GM23248 (cell line): Measurements from ENCODE around the gene SPAAR. TPM values are rescaled to one million over a fixed set of nuclear protein-coding genes. Genes with fewer than 3 reads are reported as not detected.

Experiments
- DNase-seq: peaks from one replicate; pipeline ENCODE4 v3.0.0-alpha.2; 2015
- H2AFZ ChIP-seq: fragments of 200-600 bp; sonication (generic); 2 replicates; pipeline ENCODE4 v1.6.1; 2016; ENCODE audit warnings: antibody characterized with exemption
- H3F3A ChIP-seq: fragments of 200-600 bp; sonication (generic); 2 replicates; pipeline ENCODE4 v1.6.1; 2016; ENCODE audit warnings: mild to moderate bottlenecking, antibody characterized with exemption, mixed run types; ENCODE audit not compliant: insufficient read depth
- H3K27ac ChIP-seq: fragments of 200-600 bp; sonication (generic); 2 replicates; pipeline ENCODE4 v1.5.1; 2016; ENCODE audit warnings: mild to moderate bottlenecking
- H3K27me3 ChIP-seq: fragments of 200-600 bp; sonication (generic); replicated peaks from 2 replicates; pipeline ENCODE4 v1.6.1; 2016; ENCODE audit warnings: mild to moderate bottlenecking; ENCODE audit not compliant: insufficient read depth
- H3K36me3 ChIP-seq: fragments of 200-600 bp; sonication (generic); 2 replicates; pipeline ENCODE4 v1.6.1; 2016; ENCODE audit warnings: low read depth, mild to moderate bottlenecking
- H3K4me1 ChIP-seq: fragments of 200-600 bp; sonication (generic); 2 replicates; pipeline ENCODE4 v1.6.1; 2016; ENCODE audit warnings: mild to moderate bottlenecking; ENCODE audit not compliant: insufficient read depth
- H3K4me2 ChIP-seq: fragments of 200-600 bp; sonication (generic); one replicate; pipeline ENCODE4 v1.6.1; 2016; ENCODE audit warnings: mild to moderate bottlenecking; ENCODE audit not compliant: unreplicated experiment
- H3K4me3 ChIP-seq: fragments of 200-600 bp; sonication (generic); 2 replicates; pipeline ENCODE4 v1.5.1; 2016; ENCODE audit warnings: mild to moderate bottlenecking
- H3K79me2 ChIP-seq: fragments of 200-600 bp; sonication (generic); 2 replicates; pipeline ENCODE4 v1.6.1; 2016; ENCODE audit warnings: mild to moderate bottlenecking; ENCODE audit not compliant: insufficient read depth
- H3K9ac ChIP-seq: fragments of 200-600 bp; sonication (generic); 2 replicates; pipeline ENCODE4 v1.6.1; 2016; ENCODE audit warnings: mild to moderate bottlenecking
- H3K9me2 ChIP-seq: fragments of 200-600 bp; sonication (generic); 2 replicates; pipeline ENCODE4 v1.6.1; 2016; ENCODE audit warnings: mixed run types, mild to moderate bottlenecking, moderate library complexity; ENCODE audit not compliant: insufficient read depth
- H3K9me3 ChIP-seq: fragments of 200-600 bp; sonication (generic); one replicate; pipeline ENCODE4 v1.6.1; 2017; ENCODE audit warnings: low read depth
- H4K20me1 ChIP-seq: fragments of 200-600 bp; sonication (generic); 2 replicates; pipeline ENCODE4 v1.6.0; 2016; ENCODE audit not compliant: insufficient read depth
- EZH2 ChIP-seq: fragments of 200-600 bp; sonication (generic); IDR thresholded peaks from 2 replicates; pipeline ENCODE4 v1.6.1; 2018; ENCODE audit warnings: antibody characterized with exemption, mild to moderate bottlenecking; ENCODE audit not compliant: insufficient read depth, poor library complexity, severe bottlenecking
- EZH2phosphoT487 ChIP-seq: fragments of 200-600 bp; sonication (generic); IDR thresholded peaks from 2 replicates; pipeline ENCODE4 v1.6.1; 2018; ENCODE audit warnings: antibody characterized with exemption, moderate library complexity, mild to moderate bottlenecking, low read depth; ENCODE audit not compliant: insufficient read depth
- WGBS, 2 experiments: methylation state at CpG; one replicate each; pipeline ENCODE4 v1.1.6; 2015 to 2017; ENCODE audit warnings: low lambda C conversion rate in 2 of 2, low coverage in 1 of 2; ENCODE audit errors: missing lambda C conversion rate in 2 of 2; 5-methylcytosine and 5-hydroxymethylcytosine counted together
- in situ Hi-C: fragments of 300-500 bp; cut with MboI; formaldehyde crosslinking; loops from 2 replicates; pipeline ENCODE4 v1.15.0; 2020
- polyA plus RNA-seq: library from polyadenylated mRNA; unstranded; fragments of >200 nt; fragmentation: Nextera tagmentation; extraction: Ambion mirVana; gene quantifications from 2 replicates; pipeline ENCODE4 v1.2.1, GENCODE V29; 2016
- total RNA-seq: library from RNA; depleted of rRNA; stranded (reverse); fragments of >200 nt; shearing (Covaris generic); gene quantifications from 2 replicates; pipeline ENCODE4 v1.2.3, GENCODE V29; 2014

The SPAAR gene
- total and polyA plus RNA-seq, 2 experiments from 2014 or later, result 0.39 TPM; not detected in 1

DNA sequence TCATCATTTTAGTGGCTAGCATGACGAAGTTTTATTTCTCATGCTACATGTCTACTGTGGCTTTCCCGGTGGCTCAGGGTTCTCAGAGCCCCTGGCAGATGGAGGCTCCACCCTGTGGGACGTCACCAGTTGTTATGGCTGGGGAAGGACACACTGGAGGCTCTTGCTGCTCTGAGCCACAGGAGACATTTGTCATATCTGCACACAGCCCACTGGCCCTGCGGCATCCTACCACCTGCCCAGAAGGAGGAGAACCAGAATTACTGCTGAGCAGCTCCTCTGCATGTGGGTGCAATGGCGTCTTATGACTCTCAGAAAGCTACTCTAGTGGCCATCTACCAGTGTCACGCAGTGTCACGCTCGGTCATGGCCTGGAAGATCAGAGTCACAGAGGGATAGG lies 45.7 kb upstream of the SPAAR start:
- Histone ChIP-seq H3K9me3 (no peaks in the 10 kb centered on the region), H3K9me2 (no peaks in the 10 kb centered on the region), H3K4me2 (no peak overlapping the region), H3K4me3 (no peak overlapping the region), H3K4me1 (no peaks in the 10 kb centered on the region), H3K36me3 (no peaks in the 10 kb centered on the region), H3K27me3 (peaks cover 15% of the 10 kb centered on the region), H3K79me2 (no peaks in the 10 kb centered on the region), H3K9ac (no peak overlapping the region), H2AFZ (no peak overlapping the region), H3F3A (no peaks in the 10 kb centered on the region), H3K27ac (no peak overlapping the region), H4K20me1 (no peaks in the 10 kb centered on the region)
- in situ Hi-C loops, result no loop called here
- no peak for DNase-seq
- no peak for TF ChIP-seq EZH2phosphoT487
- TF ChIP-seq EZH2, result no peak
- WGBS, 2 experiments, result 57 to 62% methylated on average over 8 of the region's 8 CpGs

GRCh38 chr9:35864695-35865255 lies 44.5 kb upstream of the SPAAR start:
- Histone ChIP-seq H3K27ac (no peak overlapping the region), H3K4me1 (no peaks in the 10 kb centered on the region), H2AFZ (no peak overlapping the region), H4K20me1 (no peaks in the 10 kb centered on the region), H3K9me3 (no peaks in the 10 kb centered on the region), H3K9ac (no peak overlapping the region), H3K4me3 (no peak overlapping the region), H3F3A (no peaks in the 10 kb centered on the region), H3K79me2 (no peaks in the 10 kb centered on the region), H3K36me3 (no peaks in the 10 kb centered on the region), H3K4me2 (no peak overlapping the region), H3K9me2 (no peaks in the 10 kb centered on the region), H3K27me3 (peaks cover 15% of the 10 kb centered on the region)
- DNase-seq, result no peak
- TF ChIP-seq EZH2phosphoT487 (no peak), EZH2 (no peak)
- in situ Hi-C loops, result no loop called here
- WGBS, 2 experiments, result 79 to 88% methylated on average over 8 of the region's 8 CpGs

- no peak overlapping the region for H3K27ac ChIP-seq
- H3F3A ChIP-seq, result no peaks in the 10 kb centered on the region
- H3K9me3 ChIP-seq, result no peaks in the 10 kb centered on the region
- no peaks in the 10 kb centered on the region for H4K20me1 ChIP-seq
- H3K4me2 ChIP-seq, result no peak overlapping the region
- TF ChIP-seq EZH2, result no peak
- no peak for TF ChIP-seq EZH2phosphoT487
- no peaks in the 10 kb centered on the region for H3K4me1 ChIP-seq
- in situ Hi-C loops, result no loop called here
- no peaks in the 10 kb centered on the region for H3K36me3 ChIP-seq
- 0 out of 2 replicates have a peak, but pooled peaks cover 1% of the 10 kb centered on the region for H3K27me3 ChIP-seq
- no peak overlapping the region for H3K9ac ChIP-seq
- no peaks in the 10 kb centered on the region for H3K9me2 ChIP-seq
- no peak overlapping the region for H3K4me3 ChIP-seq
- H2AFZ ChIP-seq, result no peak overlapping the region
- 66 to 68% methylated on average over 4 of the region's 4 CpGs for WGBS, 2 experiments
- DNase-seq, result no peak
- no peaks in the 10 kb centered on the region for H3K79me2 ChIP-seq
These were observed 41.8 kb upstream of the SPAAR start for GRCh38 chr9:35867538-35867937.

GRCh38 chr9:35868933-35869332 lies 40.4 kb upstream of the SPAAR start:
- H3K36me3 ChIP-seq, result no peaks in the 10 kb centered on the region
- DNase-seq, result no peak
- no peak overlapping the region for H3K27ac ChIP-seq
- no peak overlapping the region for H3K4me2 ChIP-seq
- WGBS, 2 experiments, result 43 to 56% methylated on average over 1 to 2 of the region's 2 CpGs
- H3F3A ChIP-seq, result no peaks in the 10 kb centered on the region
- H3K9me3 ChIP-seq, result no peaks in the 10 kb centered on the region
- H3K9me2 ChIP-seq, result no peaks in the 10 kb centered on the region
- no peaks in the 10 kb centered on the region for H3K4me1 ChIP-seq
- no peaks in the 10 kb centered on the region for H3K27me3 ChIP-seq
- H4K20me1 ChIP-seq, result no peaks in the 10 kb centered on the region
- TF ChIP-seq EZH2, result no peak
- no peak for TF ChIP-seq EZH2phosphoT487
- no peak overlapping the region for H2AFZ ChIP-seq
- no peak overlapping the region for H3K4me3 ChIP-seq
- no peak overlapping the region for H3K9ac ChIP-seq
- H3K79me2 ChIP-seq, result no peaks in the 10 kb centered on the region
- in situ Hi-C loops, result no loop called here
